ENCODE results near the gene GIT2. TPM values are rescaled to one million over a fixed set of nuclear protein-coding genes. Genes with fewer than 3 reads are reported as not detected.

Gene GIT2
- total and polyA plus RNA-seq, 2 donors (not counting 1 experiment from before 2014, with no cell fraction given), result 75.2 to 163 TPM

DNA sequence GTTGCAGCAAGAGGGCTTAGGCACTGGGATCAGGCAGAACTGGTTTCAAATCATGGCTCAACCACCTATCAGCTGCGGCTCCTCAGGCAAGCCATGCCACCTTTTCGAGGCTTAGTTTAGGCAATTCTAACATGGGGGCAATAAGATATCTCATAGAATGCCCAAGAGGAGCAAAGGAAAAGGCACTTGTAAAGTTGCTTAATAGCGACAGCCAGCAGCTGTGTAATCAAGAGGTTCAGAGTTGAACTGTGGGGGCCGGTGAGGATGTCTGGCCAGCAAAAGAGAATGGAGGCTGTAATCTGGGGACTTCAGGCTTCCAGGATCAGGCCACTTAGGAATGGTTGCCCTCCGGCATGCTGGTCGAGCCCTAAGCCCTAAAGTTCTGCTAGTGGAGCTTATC lies 99.1 kb downstream of the GIT2 start:
- Mint-ChIP-seq H3K4me3 (no peak overlapping the region), H3K4me1 (peaks cover 39% of the 10 kb centered on the region), H3K27ac (no peak overlapping the region), H3K27me3 (no peaks in the 10 kb centered on the region), H3K9me3 (ENCODE audit: insufficient read depth) (no peaks in the 10 kb centered on the region)
- ATAC-seq (ENCODE audit: low read depth), result no peak
- Histone ChIP-seq H3K4me1 (ENCODE audit: control insufficient read depth in 2 of 2, insufficient read depth in 2 of 2, low read length in 2 of 2) (peaks cover 31 to 43% of the 10 kb centered on the region in 2 donors), H3K4me2 (replicated peaks; ENCODE audit: low read depth, low read length, poor library complexity, severe bottlenecking) (no peak overlapping the region), H3K27me3 (replicated peaks in 1 of 4; ENCODE audit: control extremely low read depth in 1 of 4, control insufficient read depth in 3 of 4, insufficient read depth in 4 of 4, low read length in 3 of 4) (no peaks in the 10 kb centered on the region), H3K4me3 (ENCODE audit: control extremely low read depth in 1 of 5, extremely low read depth in 1 of 5, insufficient read depth in 1 of 5, low read depth in 2 of 5, low read length in 4 of 5) (no peak overlapping the region), H2AFZ (ENCODE audit: insufficient read depth, low read depth, low read length, poor library complexity, severe bottlenecking) (no peak overlapping the region), H3K27ac (ENCODE audit: low read length in 2 of 2) (no peak overlapping the region), H3K36me3 (replicated peaks in 1 of 2; ENCODE audit: control extremely low read depth in 1 of 2, control insufficient read depth in 1 of 2, extremely low read depth in 1 of 2, insufficient read depth in 2 of 2, low read length in 1 of 2) (no peaks in the 10 kb centered on the region), H4K20me1 (ENCODE audit: control insufficient read depth, insufficient read depth, low read length, poor library complexity, severe bottlenecking) (no peaks in the 10 kb centered on the region), H3K9ac (ENCODE audit: low read length) (no peak overlapping the region), H3K79me2 (ENCODE audit: control insufficient read depth, insufficient read depth, low read length) (peaks cover 26% of the 10 kb centered on the region), H3K9me3 (ENCODE audit: control extremely low read depth in 1 of 3, control insufficient read depth in 2 of 3, insufficient read depth in 1 of 3, low read length in 2 of 3) (no peaks in the 10 kb centered on the region)
- 99% methylated on average over 6 of the region's 6 CpGs for WGBS (ENCODE audit: insufficient coverage)
- intact Hi-C loops (cut with micrococcal nuclease), result no loop called here
- no peak for DNase-seq
- no peak for TF ChIP-seq EZH2 (IDR thresholded peaks at IDR 0.05; ENCODE audit: borderline replicate concordance, insufficient read depth, low read depth, low read length, poor library complexity, severe bottlenecking)
- TF ChIP-seq, protein P1, sequence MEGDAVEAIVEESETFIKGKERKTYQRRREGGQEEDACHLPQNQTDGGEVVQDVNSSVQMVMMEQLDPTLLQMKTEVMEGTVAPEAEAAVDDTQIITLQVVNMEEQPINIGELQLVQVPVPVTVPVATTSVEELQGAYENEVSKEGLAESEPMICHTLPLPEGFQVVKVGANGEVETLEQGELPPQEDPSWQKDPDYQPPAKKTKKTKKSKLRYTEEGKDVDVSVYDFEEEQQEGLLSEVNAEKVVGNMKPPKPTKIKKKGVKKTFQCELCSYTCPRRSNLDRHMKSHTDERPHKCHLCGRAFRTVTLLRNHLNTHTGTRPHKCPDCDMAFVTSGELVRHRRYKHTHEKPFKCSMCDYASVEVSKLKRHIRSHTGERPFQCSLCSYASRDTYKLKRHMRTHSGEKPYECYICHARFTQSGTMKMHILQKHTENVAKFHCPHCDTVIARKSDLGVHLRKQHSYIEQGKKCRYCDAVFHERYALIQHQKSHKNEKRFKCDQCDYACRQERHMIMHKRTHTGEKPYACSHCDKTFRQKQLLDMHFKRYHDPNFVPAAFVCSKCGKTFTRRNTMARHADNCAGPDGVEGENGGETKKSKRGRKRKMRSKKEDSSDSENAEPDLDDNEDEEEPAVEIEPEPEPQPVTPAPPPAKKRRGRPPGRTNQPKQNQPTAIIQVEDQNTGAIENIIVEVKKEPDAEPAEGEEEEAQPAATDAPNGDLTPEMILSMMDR (IDR thresholded peaks at IDR 0.05), result no peak
- CTCF ChIA-PET, result interaction anchor here (1.1 kb wide), 1 partner anchor 8 kb away, joined by 3 read pairs; no protein-coding TSS in a partner anchor
- POLR2A ChIA-PET, result interaction anchor here (0.7 kb wide), 1 partner anchor 10 kb away, joined by 4 read pairs; no protein-coding TSS in a partner anchor

DNA sequence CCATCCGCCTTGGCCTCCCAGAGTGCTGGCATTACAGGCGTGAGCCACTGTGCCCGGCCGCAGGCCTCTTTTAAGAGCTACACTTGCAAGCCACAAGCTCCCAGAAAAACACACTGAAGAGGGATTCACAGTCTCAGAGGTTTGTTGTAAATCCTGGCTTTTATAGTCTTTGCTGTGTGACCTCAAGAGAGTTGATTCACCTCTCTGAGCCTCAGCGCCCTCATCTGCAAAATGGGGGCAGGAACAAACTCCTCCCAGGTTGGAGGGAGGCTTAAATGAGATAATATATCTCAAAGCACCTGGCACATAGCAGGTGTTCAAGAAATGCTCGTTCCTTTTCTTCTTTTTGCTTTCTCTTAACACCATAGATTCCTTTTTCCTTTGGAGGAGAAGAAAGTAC lies 100.0 kb downstream of the GIT2 start:
- no peak for TF ChIP-seq EZH2 (IDR thresholded peaks at IDR 0.05; ENCODE audit: borderline replicate concordance, insufficient read depth, low read depth, low read length, poor library complexity, severe bottlenecking)
- TF ChIP-seq, protein P1 (IDR thresholded peaks at IDR 0.05), result no peak
- CTCF ChIA-PET, result no interaction called here

More for the DNA sequence above, 100.0 kb downstream of the GIT2 start:
- POLR2A ChIA-PET, result no interaction called here
- Mint-ChIP-seq H3K27me3 (no peaks in the 10 kb centered on the region), H3K4me3 (no peak overlapping the region), H3K27ac (no peak overlapping the region), H3K9me3 (ENCODE audit: insufficient read depth) (no peaks in the 10 kb centered on the region), H3K4me1 (peaks cover 36% of the 10 kb centered on the region)
- H3K4me2 ChIP-seq (replicated peaks; ENCODE audit: low read depth, low read length, poor library complexity, severe bottlenecking), result no peak overlapping the region
- no peaks in the 10 kb centered on the region for H3K27me3 ChIP-seq (replicated peaks in 1 of 4; ENCODE audit: control extremely low read depth in 1 of 4, control insufficient read depth in 3 of 4, insufficient read depth in 4 of 4, low read length in 3 of 4)
- no peaks in the 10 kb centered on the region for H4K20me1 ChIP-seq (ENCODE audit: control insufficient read depth, insufficient read depth, low read length, poor library complexity, severe bottlenecking)
- intact Hi-C loops (cut with micrococcal nuclease), result no loop called here
- ATAC-seq (ENCODE audit: low read depth) (no peak), DNase-seq (no peak)
- peaks cover 19% of the 10 kb centered on the region for H3K79me2 ChIP-seq (ENCODE audit: control insufficient read depth, insufficient read depth, low read length)
- H3K27ac ChIP-seq (ENCODE audit: low read length in 2 of 2), result no peak overlapping the region
- H3K36me3 ChIP-seq (replicated peaks in 1 of 2; ENCODE audit: control extremely low read depth in 1 of 2, control insufficient read depth in 1 of 2, extremely low read depth in 1 of 2, insufficient read depth in 2 of 2, low read length in 1 of 2), result no peaks in the 10 kb centered on the region
- H2AFZ ChIP-seq (ENCODE audit: insufficient read depth, low read depth, low read length, poor library complexity, severe bottlenecking), result no peak overlapping the region
- H3K4me3 ChIP-seq (ENCODE audit: control extremely low read depth in 1 of 5, extremely low read depth in 1 of 5, insufficient read depth in 1 of 5, low read depth in 2 of 5, low read length in 4 of 5), result no peak overlapping the region
- peaks cover 28 to 40% of the 10 kb centered on the region in 2 donors for H3K4me1 ChIP-seq (ENCODE audit: control insufficient read depth in 2 of 2, insufficient read depth in 2 of 2, low read length in 2 of 2)
- H3K9ac ChIP-seq (ENCODE audit: low read length), result no peak overlapping the region
- no peaks in the 10 kb centered on the region for H3K9me3 ChIP-seq (ENCODE audit: control extremely low read depth in 1 of 3, control insufficient read depth in 2 of 3, insufficient read depth in 1 of 3, low read length in 2 of 3)
- WGBS (ENCODE audit: insufficient coverage), result 96% methylated on average over 4 of the region's 6 CpGs

Measured in B cell (primary cell).